SH-SY5Y (cell line): ENCODE measurements around the gene ZNF385D.

Experiments
- GATA2 ChIP-seq: IDR thresholded peaks from 2 replicates; pipeline ENCODE4 v1.6.1; 2011; ENCODE audit warnings: mild to moderate bottlenecking, low read depth, low read length
- GATA3 ChIP-seq: IDR thresholded peaks from 2 replicates; pipeline ENCODE4 v1.6.1; 2011; ENCODE audit warnings: low read depth, mild to moderate bottlenecking, low read length, moderate library complexity

Gene ZNF385D

DNA sequence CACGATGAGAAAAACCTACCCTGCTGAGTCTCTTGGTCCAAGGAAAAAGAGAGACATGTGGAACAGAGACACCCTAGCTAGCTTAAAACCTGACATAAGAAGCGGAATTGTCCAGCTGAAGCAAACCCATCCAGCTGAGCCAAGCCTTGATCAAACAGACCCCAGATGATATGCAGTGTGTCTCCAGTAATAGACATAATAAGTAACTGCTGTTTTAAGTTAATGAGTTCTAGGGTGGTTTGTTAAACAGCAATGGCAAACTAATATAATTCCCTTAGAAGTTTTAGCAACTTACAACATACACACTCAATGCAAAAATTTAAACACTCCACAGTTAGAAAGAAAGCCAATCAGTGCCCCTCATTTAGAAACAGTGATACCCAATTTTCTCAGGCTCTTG is 26.8 kb upstream of the ZNF385D start:
- TF ChIP-seq GATA2 (no peak), GATA3 (no peak)

DNA sequence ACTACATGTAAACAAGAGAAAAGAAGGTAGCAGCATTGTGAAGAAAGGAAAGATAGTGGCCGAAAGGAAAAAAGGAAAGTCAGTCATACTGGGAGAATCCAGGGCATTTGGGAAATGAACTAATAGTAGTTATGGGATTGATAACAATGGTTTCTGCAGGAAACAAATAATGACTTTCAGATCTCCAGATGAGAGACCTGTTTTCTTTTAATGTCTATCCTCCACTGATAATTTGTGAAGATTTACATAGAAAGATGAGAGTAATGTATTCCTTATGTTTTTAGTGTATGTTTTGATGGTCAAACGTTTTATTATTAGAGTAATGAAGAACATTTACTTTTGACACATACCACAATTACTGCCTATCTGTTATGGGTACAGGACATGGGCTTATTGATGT is 15.0 kb upstream of the ZNF385D start:
- TF ChIP-seq GATA2 (no peak), GATA3 (no peak)

DNA sequence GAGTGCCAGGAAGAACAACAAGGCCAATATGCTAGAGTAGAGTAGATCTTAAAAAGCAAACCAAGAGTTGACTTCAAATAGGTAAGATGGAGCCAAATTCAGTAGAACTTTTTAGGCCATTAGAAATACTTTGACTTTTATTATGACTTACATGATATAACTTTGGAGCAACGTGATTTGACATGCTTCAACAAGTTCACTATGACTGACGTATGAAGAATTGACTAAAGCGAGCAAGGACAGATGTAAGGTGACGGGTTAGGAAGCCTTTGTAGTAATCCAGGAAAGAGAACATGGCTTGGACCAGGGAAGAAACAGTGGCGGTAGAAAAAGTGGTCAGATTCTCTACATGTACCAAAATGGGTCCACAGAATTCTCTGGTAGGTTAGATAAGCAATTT is 4.9 kb upstream of the ZNF385D start:
- TF ChIP-seq GATA3 (no peak), GATA2 (no peak)

DNA sequence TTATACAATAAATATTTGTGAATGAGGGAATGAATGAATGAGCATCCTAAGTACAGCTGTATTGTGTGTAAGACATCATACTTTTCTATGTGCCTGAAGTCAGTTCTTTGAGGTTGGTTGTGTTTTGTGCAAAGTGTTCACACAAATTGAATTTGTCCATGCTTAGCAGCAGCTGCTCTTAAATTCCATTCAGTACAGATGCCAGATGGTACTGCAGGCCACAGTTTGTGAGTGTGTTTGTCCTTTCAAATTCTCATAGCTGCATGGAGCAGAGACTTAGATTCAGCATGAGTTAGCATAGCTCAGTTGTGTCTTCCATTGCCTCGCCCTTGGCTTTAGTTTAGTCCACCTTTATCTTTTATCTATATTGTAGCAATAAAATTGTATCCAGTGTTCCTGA is 3.8 kb upstream of the ZNF385D start:
- TF ChIP-seq GATA2: no peak
- no peak for TF ChIP-seq GATA3

DNA sequence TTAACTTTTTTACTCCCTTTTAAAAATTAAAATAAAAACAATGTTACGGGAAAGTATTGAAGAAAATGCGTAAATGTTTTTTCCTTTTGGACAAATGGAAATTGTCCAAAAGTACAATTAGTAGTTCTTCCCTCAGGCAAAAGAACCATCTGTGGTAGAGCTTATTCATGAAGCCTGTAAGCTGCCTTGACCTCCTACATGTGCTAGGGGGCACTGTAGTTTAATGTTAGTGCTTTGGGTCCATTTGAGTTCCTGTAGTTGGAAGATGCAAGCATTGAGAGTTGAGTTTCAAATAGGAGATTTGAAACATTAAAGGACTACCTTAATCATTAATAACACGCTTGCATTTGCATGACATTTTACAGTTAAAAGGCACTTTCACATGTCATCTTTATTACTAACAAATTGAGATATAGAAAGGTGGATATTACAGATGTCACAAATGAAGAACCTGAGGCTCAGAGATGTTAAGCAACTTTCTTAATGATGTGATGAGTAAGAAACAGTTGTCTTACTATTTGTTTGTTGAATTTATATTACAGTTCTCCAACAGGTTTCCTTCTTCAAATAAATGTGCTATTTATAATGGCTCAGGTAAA is 1.8 kb upstream of the ZNF385D start:
- TF ChIP-seq GATA2 (no peak), GATA3 (no peak)

DNA sequence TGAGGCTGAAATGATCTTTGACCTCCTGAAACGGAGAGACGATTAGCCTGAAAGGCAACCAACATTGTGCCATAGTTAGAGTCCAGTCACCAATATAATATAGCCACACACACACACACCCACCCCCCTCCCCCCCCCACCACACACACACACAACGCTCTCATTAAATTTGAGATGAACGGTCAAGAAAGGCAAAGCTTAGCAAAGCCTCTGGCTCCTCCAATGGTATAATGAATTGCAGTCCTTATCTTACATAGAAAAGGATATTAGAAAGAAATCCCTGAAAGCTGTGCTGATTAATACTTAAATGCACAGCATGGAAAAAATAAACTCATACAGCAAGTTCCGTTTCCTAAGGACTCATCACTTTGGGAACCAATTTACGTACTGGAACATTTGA is 876 bp upstream of the ZNF385D start:
- TF ChIP-seq GATA3 (no peak), GATA2 (no peak)

DNA sequence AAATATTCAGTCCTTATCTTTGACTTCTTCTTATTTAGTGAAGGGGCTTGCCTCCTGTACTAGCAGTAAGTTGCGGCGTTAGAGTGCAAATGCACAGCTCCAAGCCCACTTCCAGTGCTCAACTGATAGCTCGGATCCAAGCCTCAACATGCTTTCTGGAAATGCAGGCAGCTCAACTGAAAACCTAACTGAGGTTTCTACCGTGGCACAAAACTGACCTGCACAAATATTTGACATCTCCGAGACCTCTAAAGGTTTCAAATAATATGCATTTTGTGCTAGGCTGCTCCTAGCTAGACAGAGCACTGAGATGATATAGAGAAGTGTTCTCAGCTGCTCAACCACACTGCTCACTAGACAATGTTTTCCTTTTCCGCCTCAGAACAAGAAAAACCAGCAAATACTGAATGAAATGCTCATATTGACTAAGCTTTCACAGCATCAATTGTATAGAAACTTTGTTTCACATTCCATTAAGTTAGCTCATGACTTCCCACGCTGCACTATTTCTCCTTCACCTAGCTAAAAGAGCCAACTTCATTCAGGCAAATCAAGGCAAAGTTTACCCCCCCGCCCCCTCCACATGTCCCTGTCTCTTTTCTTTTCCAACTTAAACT is 822 bp downstream of the ZNF385D start:
- TF ChIP-seq GATA3 (no peak), GATA2 (no peak)

DNA sequence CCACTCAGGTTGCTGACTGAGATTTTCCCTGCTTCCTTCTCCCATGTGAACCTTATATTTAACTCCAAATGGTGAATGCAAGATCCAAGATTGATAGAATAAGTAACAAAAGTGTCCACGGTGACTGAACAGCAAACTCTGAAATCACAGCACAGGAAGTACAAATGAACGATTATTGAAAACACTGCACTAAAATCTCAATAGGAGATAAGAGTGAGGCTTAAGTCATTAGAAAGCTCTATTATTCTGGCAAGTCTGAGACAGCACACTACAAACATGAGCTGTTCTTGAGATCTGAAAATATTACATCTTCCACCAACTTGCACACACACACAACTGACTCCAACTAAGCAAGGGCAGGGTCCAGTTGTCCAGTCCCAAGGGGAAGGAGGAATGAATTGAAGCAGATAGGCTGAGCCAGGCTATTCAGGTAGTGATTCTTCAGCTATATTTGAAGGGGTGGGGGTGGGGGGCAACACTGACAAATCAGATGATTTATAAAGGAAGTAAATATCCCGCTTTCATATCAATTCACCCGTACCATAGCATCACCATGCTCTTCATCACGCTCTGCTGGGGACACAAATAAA is 2.9 kb downstream of the ZNF385D start:
- TF ChIP-seq GATA2 (no peak), GATA3 (no peak)

DNA sequence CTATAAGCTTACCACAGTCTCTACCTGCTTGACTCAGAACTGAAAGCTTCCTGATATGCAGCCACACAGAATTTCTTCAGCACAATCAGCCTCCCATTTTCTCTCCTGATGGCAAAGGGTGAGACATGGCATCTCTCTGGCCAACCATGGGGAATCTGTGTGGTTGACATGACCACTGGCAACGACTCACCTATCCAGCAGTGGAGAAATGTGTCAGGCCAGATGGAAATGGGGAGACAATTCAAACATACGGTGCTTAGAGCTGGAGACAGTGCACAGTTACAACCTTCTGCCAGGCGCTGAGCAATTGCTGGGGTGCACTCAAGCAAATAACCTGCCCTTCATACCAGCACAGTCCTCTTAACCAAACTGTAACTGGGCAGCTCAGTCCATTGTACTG is 3.6 kb downstream of the ZNF385D start:
- TF ChIP-seq GATA2 (no peak), GATA3 (no peak)

DNA sequence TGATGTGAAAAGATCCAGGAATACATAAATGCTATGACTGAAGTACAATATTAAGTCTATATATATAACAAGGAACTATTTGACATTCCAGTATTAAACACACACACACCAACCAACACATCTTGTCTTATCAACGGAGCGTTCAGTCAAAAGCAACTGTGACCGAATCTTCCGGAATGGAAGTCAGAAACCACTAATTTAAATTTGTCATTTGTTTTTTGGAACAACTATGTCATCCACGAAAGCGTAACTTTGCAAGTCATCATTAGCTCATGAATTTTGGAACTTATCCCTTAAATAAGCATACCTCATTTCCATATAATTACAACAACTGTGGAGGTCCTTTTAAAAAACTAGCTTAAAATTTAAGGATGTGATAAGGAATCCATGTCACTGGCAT is 5.0 kb downstream of the ZNF385D start:
- TF ChIP-seq GATA2: no peak
- TF ChIP-seq GATA3: no peak

DNA sequence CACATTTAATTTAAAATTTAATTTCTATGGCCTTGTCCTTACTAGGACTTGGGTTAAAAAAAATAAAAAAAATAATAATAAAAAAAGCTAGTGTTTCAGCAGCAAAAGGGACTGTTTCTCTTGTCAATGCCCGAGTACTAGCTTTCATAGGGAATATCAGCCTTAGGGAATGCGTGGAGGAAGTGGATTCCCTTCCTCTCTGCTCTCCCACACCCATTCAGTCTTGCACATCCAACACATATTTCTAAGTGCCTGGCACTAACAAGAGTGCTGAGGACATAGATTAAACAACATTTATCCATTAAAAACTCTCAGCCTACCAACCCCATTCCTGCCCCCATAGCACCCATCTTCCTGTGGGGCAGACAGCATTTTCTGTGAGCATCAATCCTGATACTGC is 6.2 kb downstream of the ZNF385D start:
- no peak for TF ChIP-seq GATA3
- no peak for TF ChIP-seq GATA2

DNA sequence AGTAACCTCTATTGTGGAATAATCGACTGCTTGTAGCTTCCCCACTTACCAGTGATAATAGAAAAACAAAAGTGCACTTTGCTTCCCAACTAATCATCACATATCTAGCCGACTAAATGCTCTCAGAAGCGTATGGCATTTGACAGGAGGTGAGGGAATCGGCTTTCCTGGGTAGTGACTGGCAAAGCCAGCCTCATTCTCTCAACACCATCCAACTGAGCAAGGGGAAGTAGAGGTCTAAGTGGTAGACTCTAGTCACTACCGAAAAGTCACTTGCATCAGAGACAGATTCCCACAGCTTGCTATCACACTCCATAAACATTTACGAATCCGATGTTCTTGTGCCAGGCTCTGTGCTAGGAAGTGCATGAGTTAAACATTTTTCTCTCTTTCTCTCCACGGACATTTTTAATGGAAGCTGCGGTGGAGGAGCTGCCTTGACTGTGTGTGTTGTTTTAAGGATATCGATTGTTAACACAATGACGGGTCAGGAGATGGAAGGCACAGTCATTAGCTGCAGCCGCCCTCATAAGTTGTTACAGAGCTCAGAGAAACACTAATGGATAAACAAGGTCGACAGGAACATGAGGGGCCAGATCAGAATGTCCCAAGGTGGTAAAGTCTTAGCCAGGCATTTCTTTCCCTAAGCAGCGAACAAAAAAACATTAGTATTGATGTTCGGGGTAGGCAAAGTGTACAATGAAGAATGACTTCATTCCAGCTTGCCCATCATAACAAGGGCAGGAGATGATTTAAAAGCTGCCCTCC is 11.9 kb downstream of the ZNF385D start:
- TF ChIP-seq GATA3: no peak
- no peak for TF ChIP-seq GATA2

DNA sequence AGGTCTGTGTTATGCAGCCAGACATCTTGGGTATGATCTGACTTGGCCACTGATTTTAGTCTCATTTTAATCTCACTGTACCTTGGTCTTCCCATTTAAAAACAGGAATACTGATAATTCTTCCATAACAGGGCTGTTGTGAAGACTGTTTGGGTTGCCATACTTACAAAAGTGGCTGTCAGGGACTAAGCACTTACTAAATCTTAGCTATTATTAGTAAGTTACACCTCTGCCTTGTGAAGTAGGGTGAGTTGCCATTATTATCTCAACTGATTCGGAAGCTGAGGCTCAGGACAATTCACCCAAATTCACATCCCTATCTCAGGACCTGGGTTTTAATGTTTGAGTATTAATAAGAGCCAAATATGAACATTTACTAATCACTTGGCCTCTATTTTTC is 12.7 kb downstream of the ZNF385D start:
- no peak for TF ChIP-seq GATA2
- TF ChIP-seq GATA3: no peak

DNA sequence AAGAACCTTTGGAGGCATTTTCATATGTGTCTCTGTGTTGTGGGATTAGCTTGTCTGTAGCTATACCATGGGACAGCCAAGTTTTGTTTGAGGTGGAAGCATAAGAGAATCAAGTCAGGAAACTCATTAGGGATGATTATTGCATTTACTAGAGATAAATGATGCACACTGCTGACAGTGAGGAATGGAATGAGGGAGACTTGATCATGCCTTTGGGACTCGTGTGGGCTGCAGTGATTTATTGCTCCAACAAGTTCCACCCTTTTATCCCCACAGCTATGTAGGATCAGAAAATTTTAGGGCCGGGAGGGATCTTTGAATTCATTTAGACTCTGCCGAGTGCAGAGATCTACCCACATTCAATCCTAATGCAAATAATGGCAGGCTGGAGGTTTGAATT is 16.3 kb downstream of the ZNF385D start:
- TF ChIP-seq GATA2: no peak
- TF ChIP-seq GATA3: no peak
